Uterus (tissue), 2 donors: ENCODE results near the gene SSBP3.

Experiments used
- POLR2A ChIP-seq, 2 donors: fragments of 450-650 bp; IDR thresholded peaks; one replicate each; pipeline ENCODE4 v1.6.1; 2016; ENCODE audit warnings: antibody characterized with exemption in 2 of 2, mild to moderate bottlenecking in 1 of 2, moderate library complexity in 1 of 2
- TF ChIP-seq, protein P1 (sequence below), 4 experiments: fragments of 200-600 bp in 2 of 4; fragments of 450-650 bp in 2 of 4; sonication (generic) in 2 of 4; IDR thresholded peaks; one replicate each; pipeline ENCODE4 v1.5.1; 2016 to 2019; ENCODE audit warnings: antibody characterized with exemption in 4 of 4, mild to moderate bottlenecking in 2 of 4, moderate library complexity in 1 of 4

- TF ChIP-seq, protein P1, sequence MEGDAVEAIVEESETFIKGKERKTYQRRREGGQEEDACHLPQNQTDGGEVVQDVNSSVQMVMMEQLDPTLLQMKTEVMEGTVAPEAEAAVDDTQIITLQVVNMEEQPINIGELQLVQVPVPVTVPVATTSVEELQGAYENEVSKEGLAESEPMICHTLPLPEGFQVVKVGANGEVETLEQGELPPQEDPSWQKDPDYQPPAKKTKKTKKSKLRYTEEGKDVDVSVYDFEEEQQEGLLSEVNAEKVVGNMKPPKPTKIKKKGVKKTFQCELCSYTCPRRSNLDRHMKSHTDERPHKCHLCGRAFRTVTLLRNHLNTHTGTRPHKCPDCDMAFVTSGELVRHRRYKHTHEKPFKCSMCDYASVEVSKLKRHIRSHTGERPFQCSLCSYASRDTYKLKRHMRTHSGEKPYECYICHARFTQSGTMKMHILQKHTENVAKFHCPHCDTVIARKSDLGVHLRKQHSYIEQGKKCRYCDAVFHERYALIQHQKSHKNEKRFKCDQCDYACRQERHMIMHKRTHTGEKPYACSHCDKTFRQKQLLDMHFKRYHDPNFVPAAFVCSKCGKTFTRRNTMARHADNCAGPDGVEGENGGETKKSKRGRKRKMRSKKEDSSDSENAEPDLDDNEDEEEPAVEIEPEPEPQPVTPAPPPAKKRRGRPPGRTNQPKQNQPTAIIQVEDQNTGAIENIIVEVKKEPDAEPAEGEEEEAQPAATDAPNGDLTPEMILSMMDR (IDR thresholded peaks at IDR 0.05): no peak
- TF ChIP-seq POLR2A (IDR thresholded peaks at IDR 0.05): no peak
Observed at GRCh38 chr1:54374766-54375165, 31.4 kb downstream of the SSBP3 start.
